ENCODE data around the gene CREB3L2. TPM values are rescaled to one million over a fixed set of nuclear protein-coding genes. Genes with fewer than 3 reads are reported as not detected.

CREB3L2 gene
- total RNA-seq, 1 experiment from 2014 or later = 60.6 TPM

DNA sequence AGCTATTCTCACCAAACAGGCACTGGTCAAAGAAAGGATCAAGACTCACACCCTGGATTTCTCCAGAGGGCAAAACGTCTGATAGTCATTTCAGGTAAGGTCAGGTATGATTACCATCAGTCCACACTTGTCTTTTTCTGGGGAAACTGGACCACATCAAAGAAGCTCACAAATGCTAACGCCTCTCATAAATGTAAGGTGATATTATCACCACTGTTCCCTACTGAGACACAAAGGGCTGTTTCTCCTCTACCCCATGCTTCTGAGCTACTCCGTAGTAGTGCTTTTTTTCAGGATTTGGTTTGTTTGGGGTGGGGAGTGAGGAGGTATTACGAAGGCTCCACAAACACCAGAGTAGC, 51.6 kb downstream of the CREB3L2 start:
- DNase-seq (ENCODE audit: low spot score) = no peak
- H3K27me3 Mint-ChIP-seq (ENCODE audit: low read depth) = no peaks in the 10 kb centered on the region
- peak overlapping the region; percentile 36; the same call in 1 of the 2 replicates for H3K27ac Mint-ChIP-seq
- CTCF ChIA-PET = no interaction called here
- peaks cover 60% of the 10 kb centered on the region for H3K4me1 Mint-ChIP-seq
- no peaks in the 10 kb centered on the region for H3K9me3 Mint-ChIP-seq
- POLR2A ChIA-PET = no interaction called here
- TF ChIP-seq, protein P1, sequence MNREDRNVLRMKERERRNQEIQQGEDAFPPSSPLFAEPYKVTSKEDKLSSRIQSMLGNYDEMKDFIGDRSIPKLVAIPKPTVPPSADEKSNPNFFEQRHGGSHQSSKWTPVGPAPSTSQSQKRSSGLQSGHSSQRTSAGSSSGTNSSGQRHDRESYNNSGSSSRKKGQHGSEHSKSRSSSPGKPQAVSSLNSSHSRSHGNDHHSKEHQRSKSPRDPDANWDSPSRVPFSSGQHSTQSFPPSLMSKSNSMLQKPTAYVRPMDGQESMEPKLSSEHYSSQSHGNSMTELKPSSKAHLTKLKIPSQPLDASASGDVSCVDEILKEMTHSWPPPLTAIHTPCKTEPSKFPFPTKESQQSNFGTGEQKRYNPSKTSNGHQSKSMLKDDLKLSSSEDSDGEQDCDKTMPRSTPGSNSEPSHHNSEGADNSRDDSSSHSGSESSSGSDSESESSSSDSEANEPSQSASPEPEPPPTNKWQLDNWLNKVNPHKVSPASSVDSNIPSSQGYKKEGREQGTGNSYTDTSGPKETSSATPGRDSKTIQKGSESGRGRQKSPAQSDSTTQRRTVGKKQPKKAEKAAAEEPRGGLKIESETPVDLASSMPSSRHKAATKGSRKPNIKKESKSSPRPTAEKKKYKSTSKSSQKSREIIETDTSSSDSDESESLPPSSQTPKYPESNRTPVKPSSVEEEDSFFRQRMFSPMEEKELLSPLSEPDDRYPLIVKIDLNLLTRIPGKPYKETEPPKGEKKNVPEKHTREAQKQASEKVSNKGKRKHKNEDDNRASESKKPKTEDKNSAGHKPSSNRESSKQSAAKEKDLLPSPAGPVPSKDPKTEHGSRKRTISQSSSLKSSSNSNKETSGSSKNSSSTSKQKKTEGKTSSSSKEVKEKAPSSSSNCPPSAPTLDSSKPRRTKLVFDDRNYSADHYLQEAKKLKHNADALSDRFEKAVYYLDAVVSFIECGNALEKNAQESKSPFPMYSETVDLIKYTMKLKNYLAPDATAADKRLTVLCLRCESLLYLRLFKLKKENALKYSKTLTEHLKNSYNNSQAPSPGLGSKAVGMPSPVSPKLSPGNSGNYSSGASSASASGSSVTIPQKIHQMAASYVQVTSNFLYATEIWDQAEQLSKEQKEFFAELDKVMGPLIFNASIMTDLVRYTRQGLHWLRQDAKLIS (CRISPR knock-in tag; IDR thresholded peaks at IDR 0.05; ENCODE audit: borderline replicate concordance) = no peak
- TF ChIP-seq, protein P2, sequence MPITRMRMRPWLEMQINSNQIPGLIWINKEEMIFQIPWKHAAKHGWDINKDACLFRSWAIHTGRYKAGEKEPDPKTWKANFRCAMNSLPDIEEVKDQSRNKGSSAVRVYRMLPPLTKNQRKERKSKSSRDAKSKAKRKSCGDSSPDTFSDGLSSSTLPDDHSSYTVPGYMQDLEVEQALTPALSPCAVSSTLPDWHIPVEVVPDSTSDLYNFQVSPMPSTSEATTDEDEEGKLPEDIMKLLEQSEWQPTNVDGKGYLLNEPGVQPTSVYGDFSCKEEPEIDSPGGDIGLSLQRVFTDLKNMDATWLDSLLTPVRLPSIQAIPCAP (CRISPR knock-in tag; IDR thresholded peaks at IDR 0.05) = no peak
- TF ChIP-seq, protein P3, sequence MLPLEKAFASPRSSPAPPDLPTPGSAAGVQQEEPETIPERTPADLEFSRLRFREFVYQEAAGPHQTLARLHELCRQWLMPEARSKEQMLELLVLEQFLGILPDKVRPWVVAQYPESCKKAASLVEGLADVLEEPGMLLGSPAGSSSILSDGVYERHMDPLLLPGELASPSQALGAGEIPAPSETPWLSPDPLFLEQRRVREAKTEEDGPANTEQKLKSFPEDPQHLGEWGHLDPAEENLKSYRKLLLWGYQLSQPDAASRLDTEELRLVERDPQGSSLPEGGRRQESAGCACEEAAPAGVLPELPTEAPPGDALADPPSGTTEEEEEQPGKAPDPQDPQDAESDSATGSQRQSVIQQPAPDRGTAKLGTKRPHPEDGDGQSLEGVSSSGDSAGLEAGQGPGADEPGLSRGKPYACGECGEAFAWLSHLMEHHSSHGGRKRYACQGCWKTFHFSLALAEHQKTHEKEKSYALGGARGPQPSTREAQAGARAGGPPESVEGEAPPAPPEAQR (CRISPR knock-in tag; IDR thresholded peaks at IDR 0.05) = no peak
- TF ChIP-seq, protein P4, sequence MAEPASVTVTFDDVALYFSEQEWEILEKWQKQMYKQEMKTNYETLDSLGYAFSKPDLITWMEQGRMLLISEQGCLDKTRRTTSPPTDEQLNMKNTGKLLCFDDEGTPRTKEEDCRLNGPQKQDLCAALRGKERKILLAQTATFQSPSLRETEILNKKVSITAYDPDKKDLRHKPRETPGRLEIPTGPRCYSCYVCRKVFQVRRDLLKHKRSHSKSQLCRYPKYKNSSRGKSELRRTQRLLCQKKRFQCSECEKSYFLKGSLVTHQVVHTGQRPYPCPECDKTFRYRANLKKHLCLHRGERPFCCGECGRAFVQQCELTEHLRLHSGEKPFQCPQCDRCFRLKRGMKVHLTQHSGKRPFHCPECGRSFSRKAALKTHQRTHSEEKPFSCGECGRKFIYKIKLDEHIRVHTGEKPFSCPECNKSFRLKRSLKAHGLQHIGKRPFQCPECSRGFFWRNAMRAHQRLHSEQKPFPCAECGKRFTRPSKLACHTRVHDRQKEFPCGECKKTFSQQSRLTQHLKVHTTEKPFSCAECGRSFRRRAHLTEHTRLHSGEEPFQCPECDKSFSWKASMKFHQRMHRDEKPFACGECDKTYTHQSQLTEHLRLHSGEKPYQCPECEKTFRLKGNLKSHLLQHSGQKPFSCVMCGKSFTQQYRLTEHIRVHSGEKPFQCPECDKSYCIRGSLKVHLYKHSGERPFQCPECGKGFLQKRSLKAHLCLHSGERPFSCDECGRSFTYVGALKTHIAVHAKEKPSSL (CRISPR knock-in tag; conservative IDR thresholded peaks at IDR 0.05) = no peak
- TF ChIP-seq, protein P5, sequence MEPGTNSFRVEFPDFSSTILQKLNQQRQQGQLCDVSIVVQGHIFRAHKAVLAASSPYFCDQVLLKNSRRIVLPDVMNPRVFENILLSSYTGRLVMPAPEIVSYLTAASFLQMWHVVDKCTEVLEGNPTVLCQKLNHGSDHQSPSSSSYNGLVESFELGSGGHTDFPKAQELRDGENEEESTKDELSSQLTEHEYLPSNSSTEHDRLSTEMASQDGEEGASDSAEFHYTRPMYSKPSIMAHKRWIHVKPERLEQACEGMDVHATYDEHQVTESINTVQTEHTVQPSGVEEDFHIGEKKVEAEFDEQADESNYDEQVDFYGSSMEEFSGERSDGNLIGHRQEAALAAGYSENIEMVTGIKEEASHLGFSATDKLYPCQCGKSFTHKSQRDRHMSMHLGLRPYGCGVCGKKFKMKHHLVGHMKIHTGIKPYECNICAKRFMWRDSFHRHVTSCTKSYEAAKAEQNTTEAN (CRISPR knock-in tag; IDR thresholded peaks at IDR 0.05) = no peak
- TF ChIP-seq, protein P6, sequence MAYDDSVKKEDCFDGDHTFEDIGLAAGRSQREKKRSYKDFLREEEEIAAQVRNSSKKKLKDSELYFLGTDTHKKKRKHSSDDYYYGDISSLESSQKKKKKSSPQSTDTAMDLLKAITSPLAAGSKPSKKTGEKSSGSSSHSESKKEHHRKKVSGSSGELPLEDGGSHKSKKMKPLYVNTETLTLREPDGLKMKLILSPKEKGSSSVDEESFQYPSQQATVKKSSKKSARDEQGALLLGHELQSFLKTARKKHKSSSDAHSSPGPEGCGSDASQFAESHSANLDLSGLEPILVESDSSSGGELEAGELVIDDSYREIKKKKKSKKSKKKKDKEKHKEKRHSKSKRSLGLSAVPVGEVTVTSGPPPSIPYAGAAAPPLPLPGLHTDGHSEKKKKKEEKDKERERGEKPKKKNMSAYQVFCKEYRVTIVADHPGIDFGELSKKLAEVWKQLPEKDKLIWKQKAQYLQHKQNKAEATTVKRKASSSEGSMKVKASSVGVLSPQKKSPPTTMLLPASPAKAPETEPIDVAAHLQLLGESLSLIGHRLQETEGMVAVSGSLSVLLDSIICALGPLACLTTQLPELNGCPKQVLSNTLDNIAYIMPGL (CRISPR knock-in tag; IDR thresholded peaks at IDR 0.05) = no peak
- TF ChIP-seq, protein P7, sequence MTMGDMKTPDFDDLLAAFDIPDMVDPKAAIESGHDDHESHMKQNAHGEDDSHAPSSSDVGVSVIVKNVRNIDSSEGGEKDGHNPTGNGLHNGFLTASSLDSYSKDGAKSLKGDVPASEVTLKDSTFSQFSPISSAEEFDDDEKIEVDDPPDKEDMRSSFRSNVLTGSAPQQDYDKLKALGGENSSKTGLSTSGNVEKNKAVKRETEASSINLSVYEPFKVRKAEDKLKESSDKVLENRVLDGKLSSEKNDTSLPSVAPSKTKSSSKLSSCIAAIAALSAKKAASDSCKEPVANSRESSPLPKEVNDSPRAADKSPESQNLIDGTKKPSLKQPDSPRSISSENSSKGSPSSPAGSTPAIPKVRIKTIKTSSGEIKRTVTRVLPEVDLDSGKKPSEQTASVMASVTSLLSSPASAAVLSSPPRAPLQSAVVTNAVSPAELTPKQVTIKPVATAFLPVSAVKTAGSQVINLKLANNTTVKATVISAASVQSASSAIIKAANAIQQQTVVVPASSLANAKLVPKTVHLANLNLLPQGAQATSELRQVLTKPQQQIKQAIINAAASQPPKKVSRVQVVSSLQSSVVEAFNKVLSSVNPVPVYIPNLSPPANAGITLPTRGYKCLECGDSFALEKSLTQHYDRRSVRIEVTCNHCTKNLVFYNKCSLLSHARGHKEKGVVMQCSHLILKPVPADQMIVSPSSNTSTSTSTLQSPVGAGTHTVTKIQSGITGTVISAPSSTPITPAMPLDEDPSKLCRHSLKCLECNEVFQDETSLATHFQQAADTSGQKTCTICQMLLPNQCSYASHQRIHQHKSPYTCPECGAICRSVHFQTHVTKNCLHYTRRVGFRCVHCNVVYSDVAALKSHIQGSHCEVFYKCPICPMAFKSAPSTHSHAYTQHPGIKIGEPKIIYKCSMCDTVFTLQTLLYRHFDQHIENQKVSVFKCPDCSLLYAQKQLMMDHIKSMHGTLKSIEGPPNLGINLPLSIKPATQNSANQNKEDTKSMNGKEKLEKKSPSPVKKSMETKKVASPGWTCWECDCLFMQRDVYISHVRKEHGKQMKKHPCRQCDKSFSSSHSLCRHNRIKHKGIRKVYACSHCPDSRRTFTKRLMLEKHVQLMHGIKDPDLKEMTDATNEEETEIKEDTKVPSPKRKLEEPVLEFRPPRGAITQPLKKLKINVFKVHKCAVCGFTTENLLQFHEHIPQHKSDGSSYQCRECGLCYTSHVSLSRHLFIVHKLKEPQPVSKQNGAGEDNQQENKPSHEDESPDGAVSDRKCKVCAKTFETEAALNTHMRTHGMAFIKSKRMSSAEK (CRISPR knock-in tag; IDR thresholded peaks at IDR 0.05; ENCODE audit: borderline replicate concordance) = no peak
- TF ChIP-seq, protein P8, sequence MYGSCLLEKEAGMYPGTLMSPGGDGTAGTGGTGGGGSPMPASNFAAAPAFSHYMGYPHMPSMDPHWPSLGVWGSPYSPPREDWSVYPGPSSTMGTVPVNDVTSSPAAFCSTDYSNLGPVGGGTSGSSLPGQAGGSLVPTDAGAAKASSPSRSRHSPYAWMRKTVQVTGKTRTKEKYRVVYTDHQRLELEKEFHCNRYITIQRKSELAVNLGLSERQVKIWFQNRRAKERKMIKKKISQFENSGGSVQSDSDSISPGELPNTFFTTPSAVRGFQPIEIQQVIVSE (CRISPR knock-in tag; IDR thresholded peaks at IDR 0.05; ENCODE audit: borderline replicate concordance) = no peak
- TF ChIP-seq SMAD4 (CRISPR knock-in tag; IDR thresholded peaks at IDR 0.05) (no peak), GRHL2 (CRISPR knock-in tag; IDR thresholded peaks at IDR 0.05; ENCODE audit: insufficient replicate concordance, severe bottlenecking) (no peak), NFE2L1 (CRISPR knock-in tag; IDR thresholded peaks at IDR 0.05) (no peak)
- TF ChIP-seq, protein P9, sequence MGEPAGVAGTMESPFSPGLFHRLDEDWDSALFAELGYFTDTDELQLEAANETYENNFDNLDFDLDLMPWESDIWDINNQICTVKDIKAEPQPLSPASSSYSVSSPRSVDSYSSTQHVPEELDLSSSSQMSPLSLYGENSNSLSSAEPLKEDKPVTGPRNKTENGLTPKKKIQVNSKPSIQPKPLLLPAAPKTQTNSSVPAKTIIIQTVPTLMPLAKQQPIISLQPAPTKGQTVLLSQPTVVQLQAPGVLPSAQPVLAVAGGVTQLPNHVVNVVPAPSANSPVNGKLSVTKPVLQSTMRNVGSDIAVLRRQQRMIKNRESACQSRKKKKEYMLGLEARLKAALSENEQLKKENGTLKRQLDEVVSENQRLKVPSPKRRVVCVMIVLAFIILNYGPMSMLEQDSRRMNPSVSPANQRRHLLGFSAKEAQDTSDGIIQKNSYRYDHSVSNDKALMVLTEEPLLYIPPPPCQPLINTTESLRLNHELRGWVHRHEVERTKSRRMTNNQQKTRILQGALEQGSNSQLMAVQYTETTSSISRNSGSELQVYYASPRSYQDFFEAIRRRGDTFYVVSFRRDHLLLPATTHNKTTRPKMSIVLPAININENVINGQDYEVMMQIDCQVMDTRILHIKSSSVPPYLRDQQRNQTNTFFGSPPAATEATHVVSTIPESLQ (CRISPR knock-in tag; IDR thresholded peaks at IDR 0.05) = no peak
- H3K36me3 Mint-ChIP-seq = no peaks in the 10 kb centered on the region
- no peak for ATAC-seq
- no peak overlapping the region for H3K4me3 Mint-ChIP-seq
